NT2/D1 (cell line): ENCODE data around the gene KLHL6.

ENCODE experiments used
- DNase-seq: peaks from one replicate; pipeline ENCODE4 v3.0.0-alpha.2; 2011; ENCODE audit warnings: low read depth, low spot score
- H3K27me3 ChIP-seq: 2 replicates; pipeline ENCODE4 v1.6.0; 2011; ENCODE audit warnings: mild to moderate bottlenecking; ENCODE audit not compliant: insufficient read length, insufficient read depth
- H3K36me3 ChIP-seq: 2 replicates; pipeline ENCODE4 v1.6.1; 2011; ENCODE audit warnings: mild to moderate bottlenecking, low read length, mixed read lengths; ENCODE audit not compliant: insufficient read depth, insufficient read length
- H3K4me1 ChIP-seq: 2 replicates; pipeline ENCODE4 v1.5.1; 2011; ENCODE audit not compliant: insufficient read depth, insufficient read length
- H3K4me3 ChIP-seq: 2 replicates; pipeline ENCODE4 v1.5.1; 2011; ENCODE audit warnings: low read depth; ENCODE audit not compliant: insufficient read length
- H3K9ac ChIP-seq: 2 replicates; pipeline ENCODE4 v1.6.0; 2011; ENCODE audit warnings: low read depth; ENCODE audit not compliant: insufficient read length
- H3K9me3 ChIP-seq: 2 replicates; pipeline ENCODE4 v1.5.1; 2011; ENCODE audit warnings: mild to moderate bottlenecking, low read length; ENCODE audit not compliant: insufficient read depth
- SUZ12 ChIP-seq: IDR thresholded peaks from 2 replicates; pipeline ENCODE4 v1.6.1; 2011; ENCODE audit not compliant: insufficient read length, insufficient read depth; ENCODE audit errors: extremely low read depth
- YY1 ChIP-seq: IDR thresholded peaks from 2 replicates; pipeline ENCODE4 v1.6.1; 2011; ENCODE audit not compliant: insufficient read length, insufficient read depth
- ZNF274 ChIP-seq: IDR thresholded peaks from 2 replicates; pipeline ENCODE4 v1.6.1; 2011; ENCODE audit warnings: mild to moderate bottlenecking, low read depth, low read length

Gene KLHL6

GRCh38 chr3:183438735-183439134 is 116.8 kb downstream of the KLHL6 start:
- TF ChIP-seq SUZ12: no peak
- TF ChIP-seq ZNF274: no peak
- no peak for TF ChIP-seq YY1
- H3K4me3 ChIP-seq: no peak overlapping the region
- H3K4me1 ChIP-seq: peaks cover 3% of the 10 kb centered on the region
- no peak overlapping the region for H3K9ac ChIP-seq
- H3K27me3 ChIP-seq: no peaks in the 10 kb centered on the region
- H3K36me3 ChIP-seq: no peaks in the 10 kb centered on the region
- H3K9me3 ChIP-seq: peaks cover 13% of the 10 kb centered on the region
- no peak for DNase-seq

- DNase-seq: no peak
- Histone ChIP-seq H3K4me1 (peaks cover 3% of the 10 kb centered on the region), H3K9me3 (peaks cover 4% of the 10 kb centered on the region; the same call in 1 of the 2 replicates), H3K9ac (no peak overlapping the region), H3K4me3 (no peak overlapping the region), H3K36me3 (no peaks in the 10 kb centered on the region), H3K27me3 (no peaks in the 10 kb centered on the region)
- no peak for TF ChIP-seq YY1
- no peak for TF ChIP-seq ZNF274
- TF ChIP-seq SUZ12: no peak
Measured at GRCh38 chr3:183437666-183438564, 117.6 kb downstream of the KLHL6 start.
